GM18498 (cell line): ENCODE data around the gene DDX42.
A peak's percentile ranks its signal among the peaks of the same experiment; 100 is the strongest.

Experiments used
- ATAC-seq: cut with Tn5 transposase; IDR thresholded peaks from one replicate; pipeline ENCODE4 v1.9.1; 2021; ENCODE audit warnings: mild to moderate bottlenecking, moderate library complexity; ENCODE audit not compliant: unreplicated experiment

DDX42 gene

DNA sequence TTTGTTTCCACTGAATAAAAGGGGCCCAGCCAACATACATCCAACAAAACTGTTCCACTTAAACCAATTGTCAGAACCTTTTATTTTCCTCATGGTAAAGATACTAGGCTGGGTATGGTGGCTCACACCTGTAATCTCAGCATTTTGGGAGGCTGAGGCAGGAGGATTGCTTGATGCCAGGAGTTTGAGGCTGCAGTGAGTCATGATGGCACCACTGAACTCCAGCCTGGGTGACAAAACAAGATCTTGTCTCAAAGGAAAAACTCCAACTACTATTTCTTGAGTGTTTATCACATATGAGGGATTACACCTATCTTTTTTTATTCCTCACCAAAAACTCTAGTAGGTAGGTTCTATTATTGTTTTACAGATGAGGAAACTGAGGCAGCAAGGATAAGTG lies 48.6 kb downstream of the DDX42 start:
- no peak for ATAC-seq

DNA sequence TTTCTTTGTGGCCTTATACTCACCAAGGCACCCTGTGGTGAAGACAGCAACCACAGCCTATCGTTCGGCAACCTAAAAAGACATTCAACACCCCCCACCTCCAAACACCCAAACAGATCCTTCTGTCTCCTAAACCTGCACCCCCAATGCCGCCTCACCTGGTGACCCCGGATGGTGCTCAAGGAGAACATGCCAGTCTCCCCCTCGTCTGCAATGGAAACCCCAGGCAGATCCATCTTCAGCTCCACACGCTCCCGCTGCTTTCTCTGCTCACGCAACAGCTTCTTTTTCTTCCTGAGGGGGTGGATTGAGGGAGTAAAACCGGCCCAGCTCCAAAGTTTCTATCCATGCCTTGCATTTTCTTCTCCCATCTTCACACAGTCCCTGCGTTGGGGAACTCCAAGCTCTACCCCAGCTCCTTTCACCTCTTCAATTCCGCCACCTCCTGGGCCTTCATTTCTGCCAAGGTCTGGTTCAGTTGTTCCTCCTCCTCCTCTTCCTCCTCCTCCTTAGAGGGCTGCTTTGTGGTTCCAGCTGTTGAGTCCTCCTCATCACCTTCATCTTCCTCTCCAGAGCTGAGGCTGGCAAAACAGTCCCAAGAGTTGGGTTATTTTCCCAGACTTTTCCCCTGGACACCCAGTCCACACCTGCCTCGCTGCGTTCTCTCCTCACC lies 49.8 kb downstream of the DDX42 start:
- ATAC-seq, result no peak

DNA sequence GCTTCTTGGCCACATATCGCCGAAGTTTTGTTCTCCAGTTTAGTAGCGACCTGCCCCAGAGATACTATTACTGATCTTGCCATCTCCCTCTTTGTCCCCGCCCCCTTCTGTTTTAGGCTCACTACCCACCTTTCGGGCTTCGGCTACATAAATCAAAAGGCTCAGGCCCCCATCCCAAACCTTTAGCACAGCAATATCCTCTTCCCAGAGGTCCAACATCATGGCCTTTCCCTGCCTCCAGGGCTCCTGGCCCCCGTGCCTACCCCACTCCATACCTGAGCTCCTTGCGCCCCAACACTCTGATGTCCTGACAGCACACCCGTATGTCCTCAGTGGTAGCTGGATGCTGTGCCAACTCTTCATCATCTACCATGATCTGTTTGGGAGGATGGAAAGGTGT lies 50.4 kb downstream of the DDX42 start:
- ATAC-seq, result no peak

DNA sequence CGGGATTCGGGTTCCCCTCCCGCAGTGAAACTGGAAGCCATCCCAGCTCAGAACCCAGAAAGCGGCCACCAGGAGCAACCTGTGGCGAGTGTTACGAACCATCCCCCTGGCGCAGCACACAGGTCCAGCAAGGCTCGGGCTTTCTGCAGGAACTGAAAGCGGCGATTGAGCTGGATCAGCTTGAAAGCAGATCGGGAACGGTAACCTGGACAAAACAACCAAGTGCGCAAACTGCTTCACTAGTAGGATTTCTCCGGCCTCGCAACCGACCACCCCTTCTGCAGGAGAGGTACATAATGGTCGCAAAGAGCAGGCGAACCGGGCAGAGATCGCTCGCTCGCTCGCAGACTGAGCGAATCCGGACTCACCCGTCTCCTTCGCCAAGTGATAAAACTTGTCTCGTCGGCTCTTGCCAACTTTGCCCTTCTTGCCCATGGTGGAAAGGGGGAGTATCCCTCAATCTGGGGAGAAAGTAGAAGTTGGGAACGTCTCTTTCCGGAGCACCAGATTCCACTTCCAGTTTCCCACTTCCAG lies 52.6 kb downstream of the DDX42 start:
- ATAC-seq, result peak; percentile 2

DNA sequence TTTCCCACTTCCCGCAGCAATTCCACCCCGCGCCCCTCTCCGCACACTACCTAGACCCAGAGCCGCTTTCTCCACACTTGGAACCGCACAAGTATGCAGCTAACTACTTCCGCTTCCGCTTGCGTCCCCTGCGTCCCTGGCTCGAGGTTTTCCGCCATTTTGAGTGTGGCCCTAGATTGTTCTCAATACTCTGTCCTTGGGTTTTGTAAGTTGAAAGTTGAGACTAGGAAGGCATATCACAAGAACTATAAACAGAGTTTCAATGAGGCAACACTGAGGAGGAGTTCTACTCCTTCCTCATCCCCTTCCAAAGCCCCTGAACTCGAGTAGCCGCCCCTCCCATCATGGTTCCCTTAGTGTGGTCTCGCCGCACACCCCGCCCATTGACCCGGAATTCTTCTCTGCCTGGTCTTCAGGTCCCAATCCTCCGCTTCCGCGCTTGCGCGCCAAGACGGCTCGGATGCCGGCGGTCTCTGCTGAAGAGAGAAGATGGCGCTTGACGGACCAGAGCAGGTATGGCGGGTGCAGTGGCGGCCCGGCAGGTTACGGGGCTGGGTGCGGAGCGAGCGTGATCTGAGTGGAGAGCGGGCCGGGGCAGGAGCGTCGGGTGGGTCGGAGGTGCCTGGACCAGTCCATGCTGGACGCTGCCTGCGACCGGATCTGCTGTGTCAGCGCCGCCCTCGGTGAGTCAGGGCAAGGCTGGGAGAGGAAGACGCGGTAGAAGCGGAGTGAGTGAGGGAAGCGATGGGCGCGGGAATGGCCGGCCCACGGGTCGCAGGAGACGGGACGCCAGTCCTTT lies 53.2 kb downstream of the DDX42 start, which contains the start of the genes FTSJ3 and PSMC5:
TSS of gene FTSJ3 (minus strand) at position 662 of the 799 bp plus-strand sequence. CDS start 761 bp downstream, outside the sequence.
TSS of gene PSMC5 (plus strand) at position 430 of the 799 bp plus-strand sequence. CDS start at position 490, 60 bp downstream.
- ATAC-seq, result peak; percentile 88

DNA sequence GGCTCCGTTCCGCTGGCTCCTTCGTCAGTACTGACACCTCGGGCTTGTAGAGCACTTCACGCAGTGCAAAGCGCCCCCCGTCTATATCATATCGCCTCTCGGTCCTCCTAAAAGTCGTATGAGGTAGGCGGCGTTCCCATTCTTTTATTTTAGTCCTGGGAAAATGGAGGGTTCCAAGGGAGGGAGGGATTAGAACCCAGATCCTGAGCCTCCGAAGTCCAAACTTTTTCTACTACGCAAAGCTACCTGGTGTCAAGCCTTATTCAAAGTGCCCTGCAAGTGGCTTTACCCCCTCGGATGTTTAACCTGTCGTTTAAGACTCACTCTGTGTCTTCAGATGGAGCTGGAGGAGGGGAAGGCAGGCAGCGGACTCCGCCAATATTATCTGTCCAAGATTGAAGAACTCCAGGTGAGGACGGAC lies 53.8 kb downstream of the DDX42 start:
- no peak for ATAC-seq

DNA sequence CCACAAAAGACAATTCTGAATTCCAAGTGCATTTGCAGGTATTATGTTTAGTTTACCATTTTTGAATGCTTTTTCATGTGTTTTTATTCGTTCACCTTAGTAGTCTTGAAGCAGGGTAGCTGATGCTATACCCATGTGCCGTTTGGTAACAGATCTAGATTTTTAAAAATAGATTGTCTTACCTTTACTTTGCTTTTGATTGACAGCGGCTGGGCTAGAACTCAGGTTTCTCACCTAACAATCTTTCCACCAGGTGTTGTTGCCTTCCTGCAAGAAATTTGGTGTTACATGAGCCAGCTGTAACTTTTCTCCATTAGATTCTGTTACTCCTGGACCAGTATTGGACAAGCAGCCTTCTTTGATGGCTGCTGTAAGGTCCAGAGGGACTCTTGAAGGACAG lies 55.0 kb downstream of the DDX42 start:
- ATAC-seq, result no peak

DNA sequence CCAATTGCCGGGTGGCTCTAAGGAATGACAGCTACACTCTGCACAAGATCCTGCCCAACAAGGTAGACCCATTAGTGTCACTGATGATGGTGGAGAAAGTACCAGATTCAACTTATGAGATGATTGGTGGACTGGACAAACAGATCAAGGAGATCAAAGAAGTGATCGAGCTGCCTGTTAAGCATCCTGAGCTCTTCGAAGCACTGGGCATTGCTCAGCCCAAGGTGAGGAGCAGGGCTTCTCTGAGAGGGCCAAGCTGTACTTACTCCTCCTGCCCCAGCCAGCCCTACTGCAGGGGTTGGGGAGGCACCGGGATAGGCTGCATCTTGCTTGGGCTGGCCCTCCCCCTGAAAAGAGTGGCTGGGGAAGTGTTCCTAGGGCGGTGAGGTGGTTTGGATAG lies 56.3 kb downstream of the DDX42 start:
- no peak for ATAC-seq

DNA sequence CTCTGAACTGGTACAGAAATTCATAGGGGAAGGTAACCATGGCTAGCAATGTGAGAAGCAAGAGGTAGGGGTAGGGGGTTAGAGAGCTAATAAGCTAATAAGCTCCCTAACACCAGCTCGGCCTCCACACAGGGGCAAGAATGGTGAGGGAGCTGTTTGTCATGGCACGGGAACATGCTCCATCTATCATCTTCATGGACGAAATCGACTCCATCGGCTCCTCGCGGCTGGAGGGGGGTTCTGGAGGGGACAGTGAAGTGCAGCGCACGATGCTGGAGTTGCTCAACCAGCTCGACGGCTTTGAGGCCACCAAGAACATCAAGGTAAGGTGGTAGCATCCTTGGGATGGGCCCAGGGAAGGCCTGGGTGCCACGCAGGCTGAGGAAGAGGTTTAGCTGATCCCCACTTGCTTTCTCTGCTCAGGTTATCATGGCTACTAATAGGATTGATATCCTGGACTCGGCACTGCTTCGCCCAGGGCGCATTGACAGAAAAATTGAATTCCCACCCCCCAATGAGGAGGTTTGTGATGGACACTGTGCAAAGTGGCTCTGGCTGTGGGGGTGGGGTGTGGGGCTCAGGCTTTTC lies 57.0 kb downstream of the DDX42 start:
- no peak for ATAC-seq

DNA sequence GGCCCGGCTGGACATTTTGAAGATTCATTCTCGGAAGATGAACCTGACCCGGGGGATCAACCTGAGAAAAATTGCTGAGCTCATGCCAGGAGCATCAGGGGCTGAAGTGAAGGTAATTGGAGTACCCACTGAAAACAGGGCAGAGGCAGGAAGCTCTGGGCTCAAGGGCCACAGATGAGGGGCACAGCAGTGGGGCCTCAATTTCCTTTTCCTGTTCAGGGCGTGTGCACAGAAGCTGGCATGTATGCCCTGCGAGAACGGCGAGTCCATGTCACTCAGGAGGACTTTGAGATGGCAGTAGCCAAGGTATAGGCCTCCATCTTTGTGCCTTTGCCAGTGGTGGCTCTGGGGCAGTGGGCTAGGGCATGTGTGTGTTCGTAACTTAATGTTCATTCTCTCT lies 57.5 kb downstream of the DDX42 start:
- no peak for ATAC-seq

DNA sequence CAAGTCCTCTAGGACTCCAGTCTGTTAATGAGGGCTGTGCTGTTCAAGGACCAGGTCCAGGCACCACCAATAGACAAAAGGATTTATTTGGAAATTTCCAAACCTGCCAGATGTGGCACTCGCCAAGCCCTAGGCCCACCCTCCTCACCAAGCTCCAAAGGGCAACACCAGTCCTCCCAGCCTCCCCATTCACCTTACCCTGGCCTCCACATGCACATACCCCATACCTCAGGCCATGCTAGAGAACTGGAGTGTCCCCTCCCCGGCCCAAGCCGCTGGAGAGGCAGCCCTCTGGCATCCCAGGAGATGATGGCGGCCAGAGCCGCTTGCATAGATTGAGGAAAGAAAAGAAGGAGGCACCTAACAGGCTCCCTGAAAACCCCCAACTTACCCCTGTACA lies 58.0 kb downstream of the DDX42 start:
- no peak for ATAC-seq

DNA sequence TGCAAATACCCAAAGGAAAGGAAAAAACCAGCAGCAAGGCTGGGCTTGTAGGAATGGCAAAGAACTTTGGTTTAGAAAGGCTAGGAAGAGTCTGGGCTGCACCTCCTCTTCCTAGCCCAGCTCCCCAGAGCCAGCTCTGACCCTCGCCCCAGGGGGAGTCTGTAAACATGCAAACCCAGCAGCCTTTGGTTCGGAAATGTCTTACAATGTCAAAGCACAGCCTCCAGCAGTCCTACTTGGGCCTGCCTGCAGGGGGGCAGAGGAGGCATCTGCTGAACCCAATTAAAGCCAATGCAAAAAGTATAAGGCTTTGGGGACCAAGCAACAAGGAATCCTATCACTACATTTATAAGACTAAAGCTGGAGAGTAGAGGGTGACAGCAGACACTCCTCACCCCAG lies 58.5 kb downstream of the DDX42 start:
- no peak for ATAC-seq

DNA sequence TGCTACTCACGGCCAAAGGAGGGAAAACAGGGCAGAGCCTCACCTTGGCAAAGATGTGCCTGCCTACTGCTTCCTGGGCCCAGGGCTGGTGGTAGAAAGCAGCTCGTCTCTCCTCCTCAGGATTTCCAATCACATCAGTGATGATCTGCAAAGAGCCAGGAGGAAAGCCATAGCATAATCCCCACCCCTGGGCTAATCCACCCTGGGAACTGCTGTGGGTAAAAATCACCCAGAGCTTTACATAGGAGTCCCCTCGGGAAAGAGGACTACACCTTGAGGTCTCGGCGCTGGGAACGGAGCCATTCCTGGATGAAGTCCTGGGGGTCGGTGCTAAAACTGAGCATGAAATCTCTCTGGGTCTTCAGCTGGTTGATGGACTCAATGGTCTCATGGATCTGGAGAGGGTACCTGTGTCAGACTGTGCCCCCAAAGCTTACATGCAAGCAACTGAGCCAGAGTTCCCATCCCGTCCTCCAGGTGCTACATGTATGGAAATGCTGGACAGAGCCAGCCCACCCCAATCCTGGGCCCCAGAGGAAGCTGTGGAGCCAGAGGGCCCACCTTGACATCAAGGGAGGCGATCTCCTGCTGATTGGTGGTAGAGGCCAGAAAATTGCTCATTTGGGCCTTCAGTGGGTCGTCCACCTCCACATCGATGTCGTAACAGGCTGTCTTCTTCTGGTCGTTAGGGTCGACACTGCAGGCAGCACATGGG lies 59.2 kb downstream of the DDX42 start:
- no peak for ATAC-seq

DNA sequence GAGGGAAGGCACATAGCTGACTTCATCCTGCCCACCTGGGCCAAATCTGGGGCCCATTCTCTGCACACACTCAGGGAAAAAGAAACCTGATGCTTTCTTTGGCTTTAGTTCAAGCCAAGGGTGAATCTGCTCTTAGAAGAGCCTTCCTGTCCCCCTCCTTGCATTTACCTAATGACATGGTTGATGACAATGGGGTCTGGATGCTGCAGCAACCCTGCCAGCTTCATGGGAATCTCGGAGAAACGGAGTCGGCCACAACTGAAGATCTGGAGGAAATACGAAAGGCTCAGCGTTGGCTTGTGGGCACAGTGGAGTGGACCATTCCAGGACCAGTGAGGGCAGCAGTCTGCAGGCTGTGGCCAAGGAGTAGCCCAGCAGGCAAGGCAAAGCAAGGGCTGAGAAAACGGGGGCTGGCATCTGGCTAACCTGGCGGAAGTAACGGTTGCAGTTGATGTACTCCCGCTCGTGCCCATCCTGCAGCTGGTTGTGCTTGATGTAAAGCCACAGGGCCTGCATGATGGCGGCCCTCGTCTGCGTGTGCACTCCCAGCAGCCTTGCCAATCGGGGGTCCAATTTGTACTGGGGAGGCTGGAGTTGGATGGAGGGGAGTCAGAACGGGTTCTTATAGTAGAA lies 59.9 kb downstream of the DDX42 start:
- no peak for ATAC-seq

DNA sequence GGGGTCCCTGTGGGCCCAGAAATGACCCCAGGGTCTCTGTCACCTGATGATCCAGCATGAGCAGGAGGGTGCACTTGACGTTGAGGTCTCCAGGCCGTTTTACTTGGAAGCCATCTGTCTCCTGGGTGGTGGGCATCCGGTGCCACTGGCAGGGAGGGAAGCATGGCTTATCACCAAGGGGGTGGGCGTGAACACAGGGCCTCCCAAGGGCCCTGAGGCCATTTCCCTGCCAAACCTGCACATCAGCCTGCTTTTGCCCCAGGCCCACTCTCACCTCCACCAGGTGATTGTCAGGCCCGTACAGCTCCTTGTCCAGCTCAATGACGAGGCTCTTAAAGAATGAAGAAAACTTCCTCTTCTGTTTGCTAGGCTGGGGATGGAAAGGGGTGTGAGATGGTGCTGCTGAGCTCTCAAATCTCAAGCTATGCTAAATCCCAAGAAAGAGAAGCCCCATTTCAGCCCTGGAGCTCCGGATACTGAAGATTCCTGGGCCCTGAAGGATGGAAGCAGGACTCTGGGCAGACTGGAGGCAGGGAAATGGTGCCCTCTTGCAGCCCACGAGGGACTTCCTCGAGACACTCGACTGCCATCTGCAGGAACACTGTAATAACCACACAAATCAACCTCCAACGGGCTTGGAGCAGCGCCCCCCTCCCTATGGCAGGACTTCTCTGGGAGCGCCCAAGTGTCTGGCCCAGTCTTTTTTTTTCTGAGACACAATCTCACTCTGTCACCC lies 60.6 kb downstream of the DDX42 start:
- peak; percentile 70 for ATAC-seq

DNA sequence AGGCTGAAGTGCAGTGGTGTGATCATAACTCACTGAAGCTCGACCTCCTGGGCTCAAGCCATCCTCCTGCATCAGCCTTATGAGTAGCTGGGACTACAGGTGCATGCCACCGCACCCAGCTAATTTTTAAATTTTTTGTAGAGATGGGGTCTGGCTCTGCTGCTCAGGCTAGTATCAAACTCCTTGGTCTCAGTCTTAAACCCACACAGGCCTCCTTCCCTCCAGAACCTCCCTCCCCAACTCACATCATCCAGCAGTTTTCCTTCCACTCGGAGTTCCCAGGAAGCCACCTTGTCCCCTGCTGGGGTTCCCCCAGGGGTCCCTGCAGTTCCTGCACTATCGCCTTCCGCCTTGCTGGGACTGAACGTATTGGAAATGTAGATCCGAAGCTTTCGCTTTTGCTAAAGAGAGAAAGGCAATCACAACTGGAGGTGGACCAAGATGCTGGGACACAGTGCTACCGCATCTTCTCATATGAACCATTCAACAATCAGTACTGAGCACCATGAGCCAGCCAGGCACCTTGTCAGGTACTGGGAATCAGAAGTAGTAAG lies 61.3 kb downstream of the DDX42 start:
- no peak for ATAC-seq

DNA sequence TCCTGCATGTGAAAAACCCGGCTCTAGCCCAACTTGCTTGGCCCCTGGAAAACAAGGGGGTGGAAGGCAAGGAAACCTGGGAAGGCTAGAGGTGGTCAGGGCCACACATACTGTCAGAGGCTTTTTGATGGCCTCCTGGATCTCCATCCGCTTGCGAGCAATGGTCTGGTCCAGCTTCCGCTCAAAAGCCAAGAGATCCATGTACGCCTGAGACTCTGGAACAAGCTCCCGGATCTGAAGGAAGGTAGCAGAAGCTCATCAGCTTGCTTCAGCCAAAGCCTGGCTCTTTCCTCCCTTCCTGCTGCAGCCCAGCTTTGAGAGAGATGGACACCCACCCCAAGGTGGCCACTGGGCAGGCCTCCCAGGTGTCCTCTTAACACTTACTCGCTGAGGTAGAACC lies 62.8 kb downstream of the DDX42 start:
- no peak for ATAC-seq

DNA sequence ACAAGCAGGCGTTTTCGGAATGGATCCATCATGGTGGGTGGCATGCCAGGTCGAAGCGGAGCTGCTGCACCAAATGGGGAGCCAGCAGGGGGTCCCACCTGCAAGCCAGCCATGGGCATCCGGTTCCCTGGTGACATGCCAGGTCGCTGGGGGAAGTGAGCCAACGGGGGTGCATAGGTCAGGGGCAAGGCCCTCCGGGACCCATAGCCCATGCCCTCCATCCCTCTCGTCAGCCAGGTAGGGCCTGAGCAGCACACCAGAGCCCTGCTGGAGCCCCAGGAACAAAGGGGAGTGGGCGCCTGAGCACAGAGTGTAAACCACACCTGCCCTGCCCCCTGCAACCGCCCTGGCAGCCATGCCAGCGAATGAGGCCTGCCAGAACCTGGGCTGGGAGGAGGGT lies 63.5 kb downstream of the DDX42 start:
- ATAC-seq, result no peak

DNA sequence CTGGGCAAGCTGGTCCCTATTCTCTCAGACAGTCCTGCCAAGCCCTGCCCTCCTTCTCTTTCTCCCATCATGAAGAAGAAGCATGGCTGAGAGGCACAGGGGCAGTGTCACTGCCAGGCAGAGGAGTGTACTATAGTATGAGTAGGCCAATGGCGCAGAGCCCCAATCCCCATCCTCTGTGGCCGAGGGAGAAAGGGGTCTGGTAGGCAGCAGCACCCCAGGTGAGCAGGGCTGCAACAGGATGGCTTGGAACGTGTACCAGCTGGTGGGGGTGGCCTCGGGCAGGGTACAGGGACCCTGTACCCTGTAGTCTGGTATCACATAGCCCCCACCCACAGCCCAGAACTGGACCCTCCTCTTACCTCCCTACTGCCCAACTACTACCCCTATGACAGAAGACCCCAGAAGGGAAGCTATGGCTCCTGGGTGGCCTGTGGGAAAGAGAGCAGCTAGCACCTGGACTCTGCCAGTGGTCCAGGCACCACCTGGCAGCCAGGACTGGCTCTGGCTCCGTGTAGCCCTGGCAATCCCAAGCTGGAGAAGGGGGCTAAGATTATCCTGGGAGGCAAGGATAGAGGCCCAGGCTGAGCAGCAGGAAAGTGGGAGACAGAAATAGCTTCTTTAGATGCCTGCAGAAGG lies 64.1 kb downstream of the DDX42 start:
- no peak for ATAC-seq
